Calu3 (cell line): Measurements from ENCODE around the gene PROCA1. TPM values are rescaled to one million over a fixed set of nuclear protein-coding genes. Genes with fewer than 3 reads are reported as not detected.

ENCODE experiments used
- BruUV-seq: library from RNA; stranded (reverse); fragments of 400-500 nt; replicated peaks from 2 replicates; lab custom pipeline; 2021; lab: Mats Ljungman, UMichigan
- CTCF ChIA-PET: fragments of 300-600 bp; sonication (Branson Sonifier 250); formaldehyde crosslinking; loops from one replicate; lab custom pipeline; 2022; ENCODE audit warnings: antibody characterized with exemption; lab: Charles Lee
- DNase-seq: peaks from one replicate; pipeline ENCODE4 v3.0.0; 2022
- H3K27ac Mint-ChIP-seq: one replicate; pipeline ENCODE4 v1.8.0; 2022; ENCODE audit warnings: mixed read lengths; ENCODE audit not compliant: unreplicated experiment
- H3K27me3 Mint-ChIP-seq: one replicate; pipeline ENCODE4 v1.8.0; 2022; ENCODE audit warnings: mixed read lengths; ENCODE audit not compliant: unreplicated experiment
- H3K36me3 Mint-ChIP-seq: one replicate; pipeline ENCODE4 v1.8.0; 2022; ENCODE audit warnings: mild to moderate bottlenecking, moderate library complexity, mixed read lengths; ENCODE audit not compliant: insufficient read depth, unreplicated experiment
- H3K4me1 Mint-ChIP-seq: one replicate; pipeline ENCODE4 v1.8.0; 2022; ENCODE audit warnings: mild to moderate bottlenecking, low read depth, mixed read lengths; ENCODE audit not compliant: unreplicated experiment
- H3K4me3 Mint-ChIP-seq: one replicate; pipeline ENCODE4 v1.8.0; 2022; ENCODE audit warnings: mild to moderate bottlenecking, low read depth, moderate library complexity, mixed read lengths; ENCODE audit not compliant: unreplicated experiment
- H3K9me3 Mint-ChIP-seq: one replicate; pipeline ENCODE4 v1.8.0; 2022; ENCODE audit warnings: low read depth, mixed read lengths; ENCODE audit not compliant: unreplicated experiment
- CTCF ChIP-seq: fragments of 200-600 bp; IDR thresholded peaks from one replicate; pipeline ENCODE4 v1.8.0; 2022; ENCODE audit warnings: antibody characterized with exemption; ENCODE audit not compliant: unreplicated experiment
- intact Hi-C: fragments of 100-400 bp; cut with micrococcal nuclease; formaldehyde crosslinking; loops from one replicate; pipeline ENCODE4 v1.10.0; 2022; ENCODE audit not compliant: unreplicated experiment
- total RNA-seq: library from RNA; stranded (reverse); gene quantifications from 2 replicates; pipeline ENCODE4 v1.2.3, GENCODE V29; 2022

Gene PROCA1
- total RNA-seq, 1 experiment from 2014 or later, result 4.2 TPM

- TSS peak; percentile 19 for BruUV-seq
- no peaks in the 10 kb centered on the region for H3K27me3 Mint-ChIP-seq
- DNase-seq, result peak; percentile 94
- H3K9me3 Mint-ChIP-seq, result no peaks in the 10 kb centered on the region
- H3K36me3 Mint-ChIP-seq, result peaks cover 93% of the 10 kb centered on the region
- peak; percentile 97 for TF ChIP-seq CTCF
- intact Hi-C loops, result loop anchor here (1.0 kb wide), 1 partner anchor 23 kb away; no protein-coding TSS in a partner anchor
- H3K4me3 Mint-ChIP-seq, result no peak overlapping the region
- peak overlapping the region; percentile 37 for H3K27ac Mint-ChIP-seq
- H3K4me1 Mint-ChIP-seq, result peaks cover 32% of the 10 kb centered on the region
- CTCF ChIA-PET, result interaction anchor here (0.7 to 9.1 kb wide), 7 partner anchors 13 to 148 kb away, joined by 3 to 228 read pairs (median 4); partner anchors contain the start of genes NEK8, RPL23A and TLCD1
Observed at GRCh38 chr17:28750178-28751047, 38.7 kb upstream of the PROCA1 start.

GRCh38 chr17:28749516-28750177 is 38.0 kb upstream of the PROCA1 start:
- no peaks in the 10 kb centered on the region for H3K27me3 Mint-ChIP-seq
- no peaks in the 10 kb centered on the region for H3K9me3 Mint-ChIP-seq
- intact Hi-C loops, result loop anchor here (1.0 kb wide), 1 partner anchor 22 kb away; no protein-coding TSS in a partner anchor
- BruUV-seq, result no TSS peak
- peaks cover 31% of the 10 kb centered on the region for H3K4me1 Mint-ChIP-seq
- CTCF ChIA-PET, result interaction anchor here (0.8 to 9.1 kb wide), 4 partner anchors 14 to 30 kb away, joined by 3 to 228 read pairs (median 6); partner anchors contain the start of genes NEK8, RPL23A and TLCD1
- H3K4me3 Mint-ChIP-seq, result peak overlapping the region; percentile 81
- DNase-seq, result no peak
- H3K36me3 Mint-ChIP-seq, result peaks cover 93% of the 10 kb centered on the region
- no peak for TF ChIP-seq CTCF
- H3K27ac Mint-ChIP-seq, result peak overlapping the region; percentile 56

- Mint-ChIP-seq H3K4me1 (peaks cover 31% of the 10 kb centered on the region), H3K4me3 (peak overlapping the region; percentile 81), H3K36me3 (peaks cover 95% of the 10 kb centered on the region), H3K9me3 (no peaks in the 10 kb centered on the region), H3K27me3 (no peaks in the 10 kb centered on the region), H3K27ac (peak overlapping the region; percentile 56)
- DNase-seq, result no peak
- BruUV-seq, result no TSS peak
- intact Hi-C loops, result no loop called here
- CTCF ChIA-PET, result interaction anchor here (0.6 to 9.1 kb wide), 2 partner anchors 22 to 88 kb away, joined by 5 to 228 read pairs; partner anchors contain the start of genes NEK8 and TLCD1
- no peak for TF ChIP-seq CTCF
Observed at GRCh38 chr17:28748852-28749515, 37.3 kb upstream of the PROCA1 start.
